ENCODE measurements around the gene NME2. TPM values are rescaled to one million over a fixed set of nuclear protein-coding genes. Genes with fewer than 3 reads are reported as not detected.

The NME2 gene
- total RNA-seq: 468 TPM

- intact Hi-C loops (cut with DNase I): no loop called here
- no peaks in the 10 kb centered on the region for H3K27me3 ChIP-seq
- no peaks in the 10 kb centered on the region for H3K9me3 ChIP-seq
- peaks cover 22% of the 10 kb centered on the region for H3K4me1 ChIP-seq
- TF ChIP-seq POLR2AphosphoS5 (IDR thresholded peaks at IDR 0.05; ENCODE audit: insufficient read depth in 1 of 2, low read depth in 1 of 2) (peak in 1 of 2 donors; percentile 69), CTCF (IDR thresholded peaks at IDR 0.05) (peak in 1 of 3 experiments; percentile 7), POLR2A (IDR thresholded peaks at IDR 0.05) (peak in 1 of 2 donors; percentile 27)
- H3K4me3 ChIP-seq: peak within 1 kb of the TSS; percentile 70 to 87
- peak within 1 kb of the TSS; percentile 89 for H3K27ac ChIP-seq
- peaks cover 0 to 39% of the 10 kb centered on the region in 2 donors for H3K36me3 ChIP-seq
- DNase-seq (ENCODE audit: extremely low spot score in 2 of 2): peak in 1 of 2 donors; percentile 92
Observed at GRCh38 chr17:51166198-51166986, at the start of gene NME2. TSS of gene NME2 (plus strand) at chr17:51166411. CDS start at chr17:51166831, 420 bp downstream.

DNA sequence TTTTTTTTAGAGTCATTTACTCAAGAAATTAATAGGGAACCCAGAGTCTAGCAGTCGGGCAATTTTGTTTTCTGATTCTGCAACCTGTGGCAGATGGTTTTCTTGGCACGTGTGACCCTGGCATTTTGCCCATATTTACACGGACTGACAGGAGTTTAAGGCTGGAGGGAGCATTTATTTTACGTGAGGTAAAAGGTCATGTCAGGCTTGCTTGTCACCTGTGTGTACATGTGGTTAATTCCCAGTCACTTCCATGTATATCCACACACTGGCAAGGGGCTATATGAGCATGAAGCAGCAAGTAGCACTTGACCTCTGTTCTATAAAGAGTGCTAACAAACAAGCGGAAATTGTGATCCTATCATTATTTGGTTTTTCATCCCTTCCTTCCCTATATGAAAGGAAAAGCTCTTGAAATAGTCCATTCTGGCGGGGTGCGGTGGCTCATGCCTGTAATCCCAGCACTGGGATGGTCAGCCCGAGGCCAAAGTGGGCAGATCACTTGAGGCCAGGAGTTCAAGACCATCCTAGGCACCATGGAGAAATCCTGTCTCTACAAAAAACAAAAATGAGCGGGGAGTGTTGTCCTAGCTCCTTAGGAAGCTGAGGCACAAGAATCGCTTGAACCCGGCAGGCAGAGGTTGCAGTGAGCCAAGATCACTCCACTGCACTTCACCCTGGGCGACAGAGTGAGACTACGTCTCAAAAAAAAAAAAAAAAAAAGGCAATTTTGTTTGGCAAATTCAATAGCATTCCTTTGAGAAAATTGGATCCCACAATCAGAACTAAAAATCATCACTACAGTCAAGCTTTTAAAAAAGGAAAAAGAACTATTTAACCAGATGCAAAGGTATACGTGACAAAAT, 47.6 kb upstream of the NME2 start:
- H3K27ac ChIP-seq: no peak overlapping the region

DNA sequence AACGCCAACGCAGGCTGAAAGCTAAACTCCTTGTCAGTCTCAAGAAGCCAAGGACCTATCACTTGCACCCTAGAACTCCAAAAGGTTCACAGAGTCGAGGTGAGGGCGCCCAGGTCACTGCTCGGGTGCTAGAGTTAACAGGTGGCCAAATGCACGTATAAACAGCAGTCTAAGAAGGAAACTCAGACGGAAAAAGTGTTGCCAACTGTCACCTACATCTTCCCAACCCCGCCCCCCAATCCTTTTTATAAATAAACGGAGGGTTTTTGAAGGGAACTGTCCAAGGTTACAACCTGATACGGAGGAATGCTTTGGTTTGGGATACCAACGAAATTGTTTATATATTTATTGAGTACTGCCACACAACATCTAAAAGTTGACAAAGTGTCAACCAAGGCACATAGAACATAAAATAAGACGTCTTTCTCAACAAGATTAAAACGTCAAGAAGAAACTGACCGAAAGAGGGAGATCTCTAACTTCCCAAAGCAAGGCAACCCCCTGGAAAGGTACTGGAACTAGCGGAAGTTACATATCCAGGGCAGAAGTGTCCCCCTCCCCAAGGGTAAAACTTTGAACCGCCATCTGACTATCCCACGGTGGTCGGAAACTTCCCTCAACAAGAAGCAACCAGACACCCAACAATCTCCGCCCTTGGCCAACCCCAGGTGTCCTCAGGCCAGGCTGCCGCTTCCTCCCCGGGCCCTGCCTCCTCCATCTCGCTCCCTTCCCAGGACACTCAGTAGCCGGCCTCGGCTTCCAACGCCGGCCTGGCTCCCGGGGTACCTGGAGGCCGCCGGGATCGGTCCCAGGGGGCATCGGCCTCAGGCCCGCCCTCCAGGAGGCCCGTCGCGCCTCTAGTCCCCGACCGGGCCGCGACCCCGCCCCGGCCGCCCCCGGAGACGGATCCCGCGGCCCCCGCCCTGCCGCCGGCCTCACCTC, 46.5 kb upstream of the NME2 start:
- no peaks in the 10 kb centered on the region for H3K9me3 ChIP-seq
- H3K27me3 ChIP-seq: no peaks in the 10 kb centered on the region
- H3K27ac ChIP-seq: peak overlapping the region; percentile 100
- peak in 1 of 2 donors; percentile 90 for DNase-seq (ENCODE audit: extremely low spot score in 2 of 2)
- no peaks in the 10 kb centered on the region for H3K36me3 ChIP-seq
- peak overlapping the region; percentile 84 to 96 for H3K4me3 ChIP-seq
- no peak for TF ChIP-seq POLR2A (IDR thresholded peaks at IDR 0.05)
- TF ChIP-seq POLR2AphosphoS5 (IDR thresholded peaks at IDR 0.05; ENCODE audit: insufficient read depth in 1 of 2, low read depth in 1 of 2): peak; percentile 20 to 29
- H3K4me1 ChIP-seq: peaks cover 34% of the 10 kb centered on the region
- intact Hi-C loops (cut with DNase I): no loop called here

More for the DNA sequence above, 47.6 kb upstream of the NME2 start:
- intact Hi-C loops (cut with DNase I): no loop called here
- DNase-seq (ENCODE audit: extremely low spot score in 2 of 2): no peak
- H3K36me3 ChIP-seq: no peaks in the 10 kb centered on the region
- no peaks in the 10 kb centered on the region for H3K27me3 ChIP-seq
- H3K9me3 ChIP-seq: no peaks in the 10 kb centered on the region
- no peak for TF ChIP-seq POLR2A (IDR thresholded peaks at IDR 0.05)
- no peak for TF ChIP-seq CTCF (IDR thresholded peaks at IDR 0.05)
- no peak for TF ChIP-seq POLR2AphosphoS5 (IDR thresholded peaks at IDR 0.05; ENCODE audit: insufficient read depth in 1 of 2, low read depth in 1 of 2)
- H3K4me3 ChIP-seq: peak overlapping the region; percentile 84 to 96
- peaks cover 34% of the 10 kb centered on the region for H3K4me1 ChIP-seq

DNA sequence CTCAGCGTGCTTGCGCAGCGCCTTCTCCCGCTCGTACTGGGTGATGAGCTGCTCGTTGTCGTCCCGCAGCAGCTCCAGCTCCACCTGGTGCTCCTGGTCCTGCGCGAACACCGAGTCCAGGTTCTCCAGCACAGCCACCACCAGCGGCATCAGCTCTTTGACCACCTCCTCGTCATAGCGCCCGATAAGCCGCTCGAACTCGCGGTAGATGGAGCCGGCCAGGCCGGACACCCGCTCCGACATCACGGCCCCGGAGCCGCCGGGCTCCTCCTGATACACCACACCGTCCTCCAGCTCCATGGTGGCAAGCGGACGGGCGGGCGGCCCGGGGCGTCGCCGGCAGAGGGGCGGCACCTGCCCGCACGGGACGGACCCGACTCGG, 45.9 kb upstream of the NME2 start:
- H3K4me1 ChIP-seq: peaks cover 34% of the 10 kb centered on the region
- H3K27me3 ChIP-seq: no peaks in the 10 kb centered on the region
- peak overlapping the region; percentile 100 for H3K27ac ChIP-seq
- no peaks in the 10 kb centered on the region for H3K9me3 ChIP-seq
- intact Hi-C loops (cut with DNase I): no loop called here
- DNase-seq (ENCODE audit: extremely low spot score in 2 of 2): peak in 1 of 2 donors; percentile 90
- H3K4me3 ChIP-seq: peak overlapping the region; percentile 84 to 96
- no peaks in the 10 kb centered on the region for H3K36me3 ChIP-seq
- TF ChIP-seq POLR2AphosphoS5 (IDR thresholded peaks at IDR 0.05; ENCODE audit: insufficient read depth in 1 of 2, low read depth in 1 of 2) (no peak), POLR2A (IDR thresholded peaks at IDR 0.05) (no peak), CTCF (IDR thresholded peaks at IDR 0.05) (no peak)
